ENCODE measurements around the gene SHH.

GRCh38 chr7:155813125-155813524, 862 bp upstream of the SHH start:
- TF ChIP-seq CTCF (conservative IDR thresholded peaks at IDR 0.05; ENCODE audit: low read length) (no peak), EZH2phosphoT487 (IDR thresholded peaks at IDR 0.05; ENCODE audit: borderline replicate concordance) (no peak)

Data from Loucy (cell line).